ENCODE measurements around the gene CDC42BPA.

The CDC42BPA gene

DNA sequence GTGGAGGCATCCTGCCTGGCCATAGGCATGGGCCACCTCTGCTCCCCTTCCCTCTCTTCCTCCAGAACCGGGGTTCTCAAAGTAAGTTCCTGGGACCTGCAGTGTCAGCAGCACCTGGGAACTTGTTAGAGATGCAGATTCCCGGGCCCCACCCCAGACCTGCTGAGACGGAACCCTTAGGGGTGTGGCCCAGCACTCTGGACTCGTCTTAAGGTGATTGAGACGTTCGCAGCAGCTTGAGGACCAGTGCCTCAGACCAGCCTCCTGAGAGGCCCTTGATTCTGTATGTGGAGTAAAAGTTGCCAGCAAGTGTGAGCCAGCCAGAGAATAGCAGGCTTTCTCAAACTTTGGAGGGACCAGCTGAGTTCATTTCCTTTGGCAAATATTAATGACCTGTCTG lies 364.0 kb downstream of the CDC42BPA start:
- no peak overlapping the region for H3K27ac Mint-ChIP-seq
- H3K36me3 Mint-ChIP-seq (ENCODE audit: low read depth) = peaks cover 32% of the 10 kb centered on the region
- H3K4me1 Mint-ChIP-seq = no peaks in the 10 kb centered on the region
- H3K9me3 Mint-ChIP-seq = peaks cover 18% of the 10 kb centered on the region
- H3K4me3 Mint-ChIP-seq = no peak overlapping the region
- TF ChIP-seq, protein P1, sequence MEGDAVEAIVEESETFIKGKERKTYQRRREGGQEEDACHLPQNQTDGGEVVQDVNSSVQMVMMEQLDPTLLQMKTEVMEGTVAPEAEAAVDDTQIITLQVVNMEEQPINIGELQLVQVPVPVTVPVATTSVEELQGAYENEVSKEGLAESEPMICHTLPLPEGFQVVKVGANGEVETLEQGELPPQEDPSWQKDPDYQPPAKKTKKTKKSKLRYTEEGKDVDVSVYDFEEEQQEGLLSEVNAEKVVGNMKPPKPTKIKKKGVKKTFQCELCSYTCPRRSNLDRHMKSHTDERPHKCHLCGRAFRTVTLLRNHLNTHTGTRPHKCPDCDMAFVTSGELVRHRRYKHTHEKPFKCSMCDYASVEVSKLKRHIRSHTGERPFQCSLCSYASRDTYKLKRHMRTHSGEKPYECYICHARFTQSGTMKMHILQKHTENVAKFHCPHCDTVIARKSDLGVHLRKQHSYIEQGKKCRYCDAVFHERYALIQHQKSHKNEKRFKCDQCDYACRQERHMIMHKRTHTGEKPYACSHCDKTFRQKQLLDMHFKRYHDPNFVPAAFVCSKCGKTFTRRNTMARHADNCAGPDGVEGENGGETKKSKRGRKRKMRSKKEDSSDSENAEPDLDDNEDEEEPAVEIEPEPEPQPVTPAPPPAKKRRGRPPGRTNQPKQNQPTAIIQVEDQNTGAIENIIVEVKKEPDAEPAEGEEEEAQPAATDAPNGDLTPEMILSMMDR (IDR thresholded peaks at IDR 0.05; ENCODE audit: unreplicated experiment in 3 of 3) = no peak
- no peaks in the 10 kb centered on the region for H3K27me3 Mint-ChIP-seq (ENCODE audit: low read depth)

DNA sequence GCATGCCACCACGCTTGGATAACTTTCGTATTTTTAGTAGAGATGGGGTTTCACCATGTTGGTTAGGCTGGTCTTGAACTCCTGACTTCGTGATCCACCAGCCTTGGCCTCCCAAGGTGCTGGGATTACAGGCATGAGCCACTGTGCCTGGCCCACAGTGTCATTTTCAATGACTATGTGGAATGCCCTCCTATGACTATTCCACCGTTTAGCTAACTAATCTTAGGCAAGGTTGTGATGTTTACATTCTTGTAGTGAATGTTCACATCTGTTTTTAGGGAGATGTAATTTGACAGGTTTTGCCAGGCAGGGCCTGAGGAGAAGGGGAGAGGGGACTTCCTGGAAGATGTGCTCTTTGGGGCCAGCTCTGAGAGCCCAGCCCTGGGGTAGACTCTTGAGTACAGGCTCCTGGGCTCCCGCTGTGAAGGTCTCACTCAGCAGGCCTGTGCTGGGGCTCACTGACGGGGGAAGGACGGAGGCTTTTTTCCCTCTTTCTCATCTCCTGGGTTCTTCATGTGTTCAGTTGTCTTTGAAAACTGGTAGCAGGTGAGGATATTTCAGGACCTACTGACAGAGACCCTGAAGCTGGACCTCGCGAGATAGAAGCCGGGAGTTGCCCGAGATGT lies 365.0 kb downstream of the CDC42BPA start:
- TF ChIP-seq, protein P1 (IDR thresholded peaks at IDR 0.05; ENCODE audit: unreplicated experiment in 3 of 3) = no peak

GRCh38 chr1:226952118-226952441 lies 366.2 kb downstream of the CDC42BPA start:
- H3K4me3 Mint-ChIP-seq = no peak overlapping the region
- peaks cover 8% of the 10 kb centered on the region for H3K9me3 Mint-ChIP-seq
- TF ChIP-seq, protein P1 (IDR thresholded peaks at IDR 0.05; ENCODE audit: unreplicated experiment in 3 of 3) = no peak
- H3K27ac Mint-ChIP-seq = no peak overlapping the region
- H3K36me3 Mint-ChIP-seq (ENCODE audit: low read depth) = peaks cover 16% of the 10 kb centered on the region
- peaks cover 1% of the 10 kb centered on the region for H3K27me3 Mint-ChIP-seq (ENCODE audit: low read depth)
- no peaks in the 10 kb centered on the region for H3K4me1 Mint-ChIP-seq

More for the DNA sequence above, 365.0 kb downstream of the CDC42BPA start:
- Mint-ChIP-seq H3K36me3 (ENCODE audit: low read depth) (peaks cover 26% of the 10 kb centered on the region), H3K9me3 (peaks cover 18% of the 10 kb centered on the region), H3K27me3 (ENCODE audit: low read depth) (no peaks in the 10 kb centered on the region), H3K4me1 (no peaks in the 10 kb centered on the region), H3K27ac (no peak overlapping the region), H3K4me3 (no peak overlapping the region)

DNA sequence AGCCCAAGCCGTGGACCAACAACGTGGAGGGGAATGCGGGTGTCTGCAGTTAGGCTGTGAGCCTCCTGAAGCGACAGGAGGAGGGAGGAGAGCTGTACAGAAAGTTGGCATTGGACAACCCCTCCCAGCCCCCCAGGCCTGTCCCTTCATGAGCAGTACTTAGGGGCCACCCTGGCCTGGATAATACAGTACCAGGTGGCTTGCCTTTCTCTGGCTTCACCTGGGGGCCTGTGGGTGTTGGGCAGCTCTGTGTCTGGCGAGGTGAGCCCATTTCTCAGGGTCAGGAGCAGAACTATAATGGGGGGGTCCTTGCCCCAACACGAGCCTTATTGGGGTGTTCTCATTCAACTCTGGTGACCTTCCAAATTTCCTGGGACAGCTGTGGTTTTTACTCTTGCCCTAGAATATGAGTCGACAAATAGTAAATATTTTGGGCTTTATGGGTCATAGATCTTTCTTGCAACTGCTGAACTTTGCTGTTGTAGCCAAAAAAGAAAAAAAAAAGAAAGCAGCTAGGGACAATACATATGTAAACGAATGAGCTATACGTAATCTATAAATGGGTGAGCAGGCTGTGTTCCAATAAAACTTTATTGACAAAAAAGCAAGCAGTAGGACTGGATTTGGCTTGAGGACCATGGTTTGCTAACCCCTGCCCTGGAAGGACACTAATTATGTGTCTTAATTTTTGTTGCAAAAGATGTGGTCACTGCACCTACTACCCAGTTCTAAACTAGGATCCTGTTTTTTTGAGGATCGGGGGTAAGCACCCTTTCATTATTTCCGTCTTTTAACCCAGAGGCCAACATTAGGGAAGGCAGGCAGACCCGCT lies 366.8 kb downstream of the CDC42BPA start:
- Mint-ChIP-seq H3K27ac (no peak overlapping the region), H3K4me1 (peaks cover 3% of the 10 kb centered on the region), H3K9me3 (peaks cover 8% of the 10 kb centered on the region), H3K27me3 (ENCODE audit: low read depth) (peaks cover 3% of the 10 kb centered on the region), H3K4me3 (no peak overlapping the region), H3K36me3 (ENCODE audit: low read depth) (peaks cover 13% of the 10 kb centered on the region)
- TF ChIP-seq, protein P1 (IDR thresholded peaks at IDR 0.05; ENCODE audit: unreplicated experiment in 3 of 3) = no peak

DNA sequence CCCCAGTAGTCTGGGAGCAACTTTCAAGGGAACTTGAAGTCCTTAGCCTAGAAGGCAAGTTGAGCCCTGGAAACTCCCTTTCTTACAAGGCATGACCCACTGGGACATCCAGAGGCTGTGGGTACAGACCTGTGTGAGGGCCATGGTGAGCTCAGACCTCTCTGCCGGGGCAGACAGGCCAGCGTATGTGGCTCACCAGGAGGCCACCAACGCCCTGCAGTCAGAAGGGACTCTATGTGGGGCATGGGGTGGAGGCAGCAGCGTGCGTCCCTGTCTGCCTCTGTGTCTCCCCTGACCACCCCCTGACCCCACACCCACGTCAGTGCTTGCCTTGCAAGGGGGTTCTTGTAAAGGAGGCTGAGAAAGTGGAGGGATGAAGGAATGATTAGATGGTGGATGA lies 367.4 kb downstream of the CDC42BPA start:
- H3K9me3 Mint-ChIP-seq = peaks cover 8% of the 10 kb centered on the region
- no peak overlapping the region for H3K27ac Mint-ChIP-seq
- H3K4me3 Mint-ChIP-seq = no peak overlapping the region
- TF ChIP-seq, protein P1 (IDR thresholded peaks at IDR 0.05; ENCODE audit: unreplicated experiment in 3 of 3) = no peak
- H3K36me3 Mint-ChIP-seq (ENCODE audit: low read depth) = peaks cover 13% of the 10 kb centered on the region
- H3K4me1 Mint-ChIP-seq = peaks cover 9% of the 10 kb centered on the region
- H3K27me3 Mint-ChIP-seq (ENCODE audit: low read depth) = peaks cover 3% of the 10 kb centered on the region
